ENCODE data around the gene ZNF619.
A peak's percentile ranks its signal among the peaks of the same experiment; 100 is the strongest.

ZNF619 gene

DNA sequence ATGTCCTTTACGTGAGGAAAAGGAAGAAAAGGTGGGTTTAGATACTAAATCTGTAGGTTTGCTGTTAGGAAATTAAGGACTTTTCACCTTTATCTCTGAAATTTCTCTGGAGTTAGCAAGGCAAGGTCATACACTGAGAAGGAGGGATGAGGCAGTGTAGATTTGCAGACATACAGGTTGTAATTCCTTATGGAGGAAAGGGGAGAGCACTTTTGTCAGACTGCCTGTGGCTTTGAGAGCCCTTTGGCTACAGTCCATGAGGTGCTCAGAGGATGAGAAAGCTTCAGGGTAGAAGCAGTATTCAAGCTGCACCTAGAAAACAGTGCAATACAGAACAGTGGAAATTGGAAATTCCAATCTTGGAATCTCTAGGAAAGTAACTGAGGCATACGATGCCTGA, 11.5 kb upstream of the ZNF619 start:
- no peak for DNase-seq (ENCODE audit: low read depth in 2 of 2)

- DNase-seq (ENCODE audit: low read depth in 2 of 2): no peak
These were observed 8.9 kb upstream of the ZNF619 start for GRCh38 chr3:40468018-40468417.

DNA sequence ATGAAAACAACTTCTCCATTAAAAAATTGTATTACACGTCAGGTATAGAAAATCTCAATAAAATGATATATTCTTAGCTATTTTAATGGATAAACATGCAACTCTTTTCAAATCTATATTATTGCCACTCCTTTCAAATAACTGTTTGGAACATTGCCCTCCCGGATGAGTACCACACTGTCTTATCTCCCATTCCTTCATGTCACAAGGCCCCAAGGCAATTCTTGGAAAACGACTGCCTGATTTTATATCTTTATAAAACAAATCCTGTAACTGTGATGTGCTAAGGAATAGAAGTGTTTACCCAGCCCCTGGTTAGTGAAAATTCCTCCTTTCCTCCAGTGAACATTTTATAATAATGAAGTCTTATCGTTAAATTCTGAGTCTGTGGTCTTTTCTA, 6.2 kb upstream of the ZNF619 start:
- no peak for DNase-seq (ENCODE audit: low read depth in 2 of 2)

- no peak for DNase-seq (ENCODE audit: low read depth in 2 of 2)
These were observed 744 bp downstream of the ZNF619 start for GRCh38 chr3:40477666-40478065.

- no peak for DNase-seq (ENCODE audit: low read depth in 2 of 2)
These were observed 10.2 kb downstream of the ZNF619 start for GRCh38 chr3:40487172-40487571.

DNA sequence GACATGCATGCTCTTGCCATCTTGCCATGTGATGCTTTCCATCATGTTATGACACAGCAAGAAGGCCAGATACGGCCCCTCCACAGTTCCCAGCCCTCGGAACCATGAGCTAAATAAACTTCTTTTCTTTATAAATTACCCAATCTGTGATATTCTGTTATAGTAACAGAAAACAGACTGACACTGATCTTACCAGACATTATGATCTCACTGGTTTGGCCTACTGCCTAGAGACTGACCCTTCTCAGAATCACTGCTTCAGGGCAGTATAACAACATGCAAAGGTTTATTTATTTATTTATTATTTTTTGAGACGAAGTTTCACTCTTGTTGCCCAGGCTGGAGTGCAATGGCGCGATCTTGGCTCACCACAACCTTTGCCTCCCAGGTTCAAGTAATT, 14.0 kb downstream of the ZNF619 start:
- no peak for DNase-seq (ENCODE audit: low read depth in 2 of 2)

- DNase-seq (ENCODE audit: low read depth in 2 of 2): no peak
These were observed 17.8 kb downstream of the ZNF619 start for GRCh38 chr3:40494698-40495097.

DNA sequence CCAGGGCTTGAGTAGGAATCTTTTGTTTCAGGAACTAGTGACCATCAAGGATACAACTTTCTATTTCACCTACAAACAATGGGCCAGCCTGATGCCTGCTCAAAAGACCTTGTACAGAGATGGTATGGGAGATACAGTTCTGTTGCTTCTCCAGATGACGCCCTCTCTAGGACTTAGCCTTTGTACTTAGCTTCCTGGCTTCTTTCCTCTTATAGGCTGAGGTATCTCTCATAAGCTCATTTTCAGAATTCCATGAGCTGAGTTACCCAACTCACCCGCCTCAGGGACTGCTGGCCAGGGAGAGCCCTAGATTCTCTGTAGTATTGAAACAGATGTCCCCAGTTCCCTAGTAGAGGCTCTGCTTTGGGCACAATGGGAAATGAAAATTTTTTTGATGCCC, 20.4 kb downstream of the ZNF619 start:
- DNase-seq (ENCODE audit: low read depth in 2 of 2): no peak

DNA sequence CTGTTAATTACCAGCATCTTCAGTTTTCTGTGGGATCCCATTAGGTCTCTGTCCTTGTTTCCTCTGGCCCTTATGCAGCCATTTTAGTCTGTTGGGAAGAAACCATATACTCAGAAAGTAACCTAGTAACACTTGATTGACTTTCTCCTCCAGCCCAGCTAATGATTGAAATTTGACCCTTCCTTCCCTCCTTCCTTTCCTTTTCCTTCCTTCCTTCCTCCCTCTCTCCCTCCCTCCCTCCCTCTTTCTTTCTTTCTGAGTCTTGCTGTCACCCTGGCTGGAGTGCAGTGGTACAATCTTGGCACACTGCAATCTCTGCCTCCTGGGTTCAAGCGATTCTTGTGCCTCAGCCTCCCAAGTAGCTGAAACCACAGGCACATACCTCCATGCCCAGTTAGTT, 23.0 kb downstream of the ZNF619 start:
- no peak for DNase-seq (ENCODE audit: low read depth in 2 of 2)

DNA sequence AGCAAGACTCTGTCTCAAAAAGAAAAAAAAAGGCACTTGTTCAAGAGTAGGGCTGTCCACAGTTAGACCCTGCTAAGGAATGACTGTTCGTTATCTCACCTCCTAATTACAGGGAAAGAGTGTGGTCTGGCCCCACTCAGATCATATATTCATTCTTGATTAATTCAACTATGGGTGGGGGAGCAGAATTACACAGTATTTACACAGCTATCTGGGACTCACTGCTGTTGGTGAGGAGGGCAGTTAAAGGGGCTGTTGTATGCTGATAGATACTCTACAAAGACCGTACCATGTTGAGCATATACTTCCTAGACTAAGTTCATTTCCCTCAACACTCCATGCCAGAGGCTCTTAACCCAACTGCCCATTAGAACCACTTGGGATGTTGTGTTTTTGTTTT, 25.1 kb downstream of the ZNF619 start:
- DNase-seq (ENCODE audit: low read depth in 2 of 2): no peak

DNA sequence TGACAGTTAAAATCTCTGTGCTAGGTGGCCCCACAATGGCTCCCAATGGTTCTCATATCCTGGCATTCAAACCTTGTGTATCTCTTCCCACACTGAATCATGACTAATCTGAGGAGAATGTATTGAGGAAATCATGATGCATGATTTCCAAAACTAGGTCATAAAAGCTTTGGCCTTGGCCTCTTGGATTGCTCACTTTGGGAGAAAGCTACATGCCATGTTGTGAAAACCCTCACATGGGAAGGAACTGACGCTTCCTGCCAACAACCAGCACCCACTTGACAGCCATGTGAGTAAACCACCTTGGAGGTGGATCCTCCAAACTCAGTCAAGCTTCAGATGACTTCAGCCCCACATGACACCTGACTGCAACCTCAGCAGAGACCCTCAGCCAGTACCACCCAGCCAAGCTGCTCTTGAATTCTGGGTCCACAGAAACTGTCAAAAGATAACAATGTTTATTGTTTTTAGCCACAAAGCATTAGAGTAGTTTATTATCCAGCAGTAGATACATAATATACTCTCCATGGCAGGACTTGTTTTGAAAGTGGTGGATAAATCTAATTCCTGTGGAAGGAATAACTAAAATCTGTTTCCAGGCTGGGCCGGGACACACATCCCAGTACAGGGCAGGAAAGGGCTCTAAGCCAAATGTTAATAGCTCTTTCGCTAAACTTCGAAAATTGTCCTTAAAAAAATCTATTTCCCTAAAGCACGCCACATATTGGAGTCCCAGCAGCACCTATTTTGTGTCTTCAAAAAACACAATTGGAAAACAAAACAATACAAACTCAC, 27.9 kb downstream of the ZNF619 start:
- DNase-seq (ENCODE audit: low read depth in 2 of 2): no peak

GRCh38 chr3:40505599-40506462, 28.9 kb downstream of the ZNF619 start, which contains the start of gene ZNF620:
Gene ZNF620, plus strand, starts transcription at chr3:40506039. Its CDS starts 314 bp downstream, at chr3:40506353.
- peak; percentile 14 to 17 for DNase-seq (ENCODE audit: low read depth in 2 of 2)

GRCh38 chr3:40511031-40511718, 34.3 kb downstream of the ZNF619 start:
- no peak for DNase-seq (ENCODE audit: low read depth in 2 of 2)

- no peak for DNase-seq (ENCODE audit: low read depth in 2 of 2)
These were observed 39.3 kb downstream of the ZNF619 start for GRCh38 chr3:40516201-40516600.

- no peak for DNase-seq (ENCODE audit: low read depth in 2 of 2)
These were observed 41.1 kb downstream of the ZNF619 start for GRCh38 chr3:40518067-40518466.

DNA sequence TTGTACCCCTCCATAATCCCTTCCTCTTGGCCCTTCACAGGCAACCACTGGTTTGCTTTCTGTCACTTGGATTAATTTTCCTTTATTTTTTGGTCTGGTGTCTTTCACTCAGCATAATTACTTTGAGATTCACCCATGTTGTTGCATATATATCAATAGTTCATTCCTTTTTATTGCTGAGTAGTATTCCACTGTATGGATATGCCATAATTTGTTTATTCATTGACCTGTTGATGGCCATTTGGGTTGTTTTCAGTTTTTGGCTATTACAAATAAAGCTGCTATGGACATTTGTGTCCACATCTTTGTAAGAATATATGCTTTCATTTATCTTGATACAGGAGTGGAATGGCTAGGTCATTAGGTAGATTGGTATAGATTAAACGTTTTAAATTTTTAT, 41.9 kb downstream of the ZNF619 start:
- DNase-seq (ENCODE audit: low read depth in 2 of 2): no peak

GRCh38 chr3:40521254-40521653, 44.3 kb downstream of the ZNF619 start:
- DNase-seq (ENCODE audit: low read depth in 2 of 2): no peak

DNA sequence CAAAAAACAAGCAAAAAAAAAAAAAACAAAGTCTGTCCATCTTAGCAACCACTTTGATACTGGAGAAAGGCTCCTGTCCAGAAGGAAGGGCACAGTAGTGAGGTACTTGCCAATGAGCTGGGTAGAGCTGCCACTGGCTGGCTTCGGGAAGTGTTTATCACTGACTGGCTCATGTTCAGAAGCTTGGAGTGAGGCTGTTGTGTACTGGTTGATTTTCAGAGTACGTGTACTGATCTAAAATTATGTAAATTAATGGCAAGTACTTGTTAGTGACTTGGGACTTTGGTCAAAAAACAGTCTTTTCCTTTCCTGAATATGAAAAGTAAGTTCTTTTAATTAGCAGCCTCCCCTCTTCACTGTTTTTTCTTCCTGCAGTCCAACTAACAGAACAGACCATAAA, 46.9 kb downstream of the ZNF619 start:
- DNase-seq (ENCODE audit: low read depth in 2 of 2): no peak

DNA sequence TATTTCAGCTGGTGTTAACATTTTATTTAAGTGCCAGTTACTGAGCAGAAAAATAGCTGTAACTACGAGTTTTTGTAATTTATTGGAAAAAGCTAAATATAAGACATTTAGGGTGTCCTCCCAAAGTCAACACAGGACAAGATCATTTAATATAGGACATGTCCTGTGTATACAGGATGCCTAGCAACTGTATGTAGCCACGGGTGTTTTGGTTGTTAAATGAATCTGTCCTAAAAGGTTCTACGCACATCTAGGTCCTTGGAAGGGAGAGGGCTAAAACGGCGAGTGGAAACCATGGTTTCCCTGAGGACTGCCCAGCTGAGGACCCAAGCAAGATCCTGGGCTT, 47.3 kb downstream of the ZNF619 start:
- DNase-seq (ENCODE audit: low read depth in 2 of 2): no peak

DNA sequence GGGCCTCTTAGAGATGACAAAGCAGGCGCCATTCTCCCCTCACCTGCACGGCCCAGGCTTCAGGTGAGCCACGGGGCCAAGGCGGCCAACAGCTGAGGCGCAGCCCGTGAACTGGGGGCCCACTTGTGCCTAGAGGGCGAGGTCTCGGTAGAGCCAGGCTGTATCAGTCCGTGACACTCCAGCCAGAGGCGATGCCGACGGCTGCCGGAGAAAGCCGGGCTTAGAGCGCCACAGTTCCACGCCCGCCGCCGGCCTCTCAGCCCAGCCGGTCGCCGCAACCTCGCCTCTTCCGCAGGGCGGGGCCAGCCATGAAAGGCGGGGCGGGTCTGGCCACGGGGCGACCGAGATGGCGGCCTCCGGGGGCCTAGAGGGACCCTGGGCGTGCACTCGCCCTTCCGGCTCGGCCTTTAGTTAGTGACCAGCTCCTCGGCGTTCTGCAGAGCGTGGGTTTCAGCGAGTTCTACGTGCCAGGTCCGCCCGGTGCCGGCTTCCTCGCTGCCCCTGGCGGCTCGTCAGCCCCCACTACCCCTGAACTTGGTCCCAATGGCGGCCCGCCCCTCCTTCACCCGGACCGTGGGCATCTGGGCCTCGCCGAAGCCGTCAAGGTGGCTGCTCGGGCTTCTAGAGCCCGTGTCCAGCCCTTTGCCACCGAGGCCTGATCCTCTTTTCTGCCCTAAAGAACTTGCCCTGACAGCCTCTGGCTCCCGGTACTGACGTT, 47.8 kb downstream of the ZNF619 start, which contains the start of gene ZNF621:
ZNF621 (plus strand) TSS at position 393 of the 718 bp plus-strand sequence. CDS start 881 bp downstream, outside the sequence.
- peak; percentile 55 to 68 for DNase-seq (ENCODE audit: low read depth in 2 of 2)

- DNase-seq (ENCODE audit: low read depth in 2 of 2): no peak
These were observed 51.5 kb downstream of the ZNF619 start for GRCh38 chr3:40528426-40528825.

DNA sequence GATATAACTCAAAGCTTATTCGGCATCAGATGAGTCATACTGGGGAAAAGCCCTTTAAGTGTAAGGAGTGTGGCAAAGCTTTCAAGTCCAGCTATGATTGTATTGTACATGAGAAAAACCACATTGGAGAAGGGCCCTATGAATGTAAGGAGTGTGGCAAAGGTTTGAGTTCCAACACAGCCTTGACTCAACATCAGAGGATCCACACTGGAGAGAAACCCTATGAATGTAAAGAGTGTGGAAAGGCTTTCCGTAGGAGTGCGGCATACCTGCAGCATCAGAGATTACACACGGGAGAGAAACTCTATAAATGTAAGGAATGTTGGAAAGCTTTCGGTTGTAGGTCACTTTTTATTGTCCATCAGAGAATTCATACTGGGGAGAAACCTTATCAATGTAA, 55.3 kb downstream of the ZNF619 start:
- DNase-seq (ENCODE audit: low read depth in 2 of 2): no peak

Measured in stimulated activated CD4-positive, alpha-beta T cell treated with anti-CD3 and anti-CD28 coated beads, Interleukin-1b, Interleukin-23, amount 100 ng/mL, for 1 hour (primary cell).